ENCODE results near the gene LYSMD2.

The LYSMD2 gene

DNA sequence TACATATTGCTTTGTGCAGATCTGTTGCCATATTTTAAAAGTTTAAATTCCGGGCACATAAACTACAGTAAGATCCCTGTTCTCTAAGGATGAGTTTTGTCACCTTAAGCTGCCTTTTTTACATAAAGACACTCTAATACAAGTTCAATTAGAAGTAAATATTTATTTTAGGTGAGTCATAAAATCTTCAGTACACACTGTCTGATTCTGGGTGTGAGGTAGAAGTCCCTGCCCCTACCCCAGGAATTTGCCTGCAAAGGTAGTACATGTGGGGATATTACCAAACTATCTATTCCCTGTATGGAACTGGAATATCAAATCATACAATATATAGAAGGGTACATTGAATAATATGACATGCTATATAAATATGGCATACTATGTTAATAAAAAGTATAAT lies 49.9 kb downstream of the LYSMD2 start:
- H3K9me2 ChIP-seq (ENCODE audit: low read depth, low read length) = no peaks in the 10 kb centered on the region
- no peak overlapping the region for H3K27ac ChIP-seq (ENCODE audit: low read depth, low read length, poor library complexity, severe bottlenecking)
- H3K79me2 ChIP-seq (ENCODE audit: insufficient read depth, low read length) = no peaks in the 10 kb centered on the region
- H3K4me1 ChIP-seq (ENCODE audit: insufficient read depth, low read length, severe bottlenecking) = no peaks in the 10 kb centered on the region
- H3K9ac ChIP-seq (ENCODE audit: low read length) = no peak overlapping the region
- H2AFZ ChIP-seq (ENCODE audit: low read length) = no peak overlapping the region
- no peaks in the 10 kb centered on the region for H3K9me3 ChIP-seq (ENCODE audit: low read length)
- no peaks in the 10 kb centered on the region for H3K27me3 ChIP-seq (ENCODE audit: insufficient read depth, low read length)
- TF ChIP-seq EZH2 (IDR thresholded peaks at IDR 0.05; ENCODE audit: borderline replicate concordance, low read length) = no peak
- TF ChIP-seq CTCF (IDR thresholded peaks at IDR 0.05; ENCODE audit: low read length) = no peak
- no peak overlapping the region for H3K4me2 ChIP-seq (ENCODE audit: low read length)
- no peaks in the 10 kb centered on the region for H3F3A ChIP-seq (ENCODE audit: insufficient read depth, low read length)
- no peaks in the 10 kb centered on the region for H4K20me1 ChIP-seq (ENCODE audit: insufficient read depth, low read length)
- no peak overlapping the region for H3K4me3 ChIP-seq (ENCODE audit: low read depth, low read length, poor library complexity, severe bottlenecking)
- no peaks in the 10 kb centered on the region for H3K36me3 ChIP-seq (ENCODE audit: insufficient read depth, low read length)

- Histone ChIP-seq H3F3A (ENCODE audit: insufficient read depth, low read length) (no peaks in the 10 kb centered on the region), H3K4me1 (ENCODE audit: insufficient read depth, low read length, severe bottlenecking) (no peaks in the 10 kb centered on the region), H2AFZ (ENCODE audit: low read length) (no peak within 1 kb of the TSS), H3K4me2 (ENCODE audit: low read length) (no peak within 1 kb of the TSS), H3K79me2 (ENCODE audit: insufficient read depth, low read length) (no peaks in the 10 kb centered on the region), H3K9ac (ENCODE audit: low read length) (no peak within 1 kb of the TSS), H3K27me3 (ENCODE audit: insufficient read depth, low read length) (no peaks in the 10 kb centered on the region), H4K20me1 (ENCODE audit: insufficient read depth, low read length) (no peaks in the 10 kb centered on the region), H3K4me3 (ENCODE audit: low read depth, low read length, poor library complexity, severe bottlenecking) (no peak within 1 kb of the TSS), H3K9me3 (ENCODE audit: low read length) (no peaks in the 10 kb centered on the region), H3K27ac (ENCODE audit: low read depth, low read length, poor library complexity, severe bottlenecking) (no peak within 1 kb of the TSS), H3K36me3 (ENCODE audit: insufficient read depth, low read length) (no peaks in the 10 kb centered on the region), H3K9me2 (ENCODE audit: low read depth, low read length) (no peaks in the 10 kb centered on the region)
- TF ChIP-seq EZH2 (IDR thresholded peaks at IDR 0.05; ENCODE audit: borderline replicate concordance, low read length) = no peak
These were observed 56.0 kb downstream of the LYSMD2 start, which contains the start of gene SCG3 for GRCh38 chr15:51681303-51681963. SCG3 (plus strand) TSS chr15:51681503; CDS start chr15:51681756, 253 bp downstream.

DNA sequence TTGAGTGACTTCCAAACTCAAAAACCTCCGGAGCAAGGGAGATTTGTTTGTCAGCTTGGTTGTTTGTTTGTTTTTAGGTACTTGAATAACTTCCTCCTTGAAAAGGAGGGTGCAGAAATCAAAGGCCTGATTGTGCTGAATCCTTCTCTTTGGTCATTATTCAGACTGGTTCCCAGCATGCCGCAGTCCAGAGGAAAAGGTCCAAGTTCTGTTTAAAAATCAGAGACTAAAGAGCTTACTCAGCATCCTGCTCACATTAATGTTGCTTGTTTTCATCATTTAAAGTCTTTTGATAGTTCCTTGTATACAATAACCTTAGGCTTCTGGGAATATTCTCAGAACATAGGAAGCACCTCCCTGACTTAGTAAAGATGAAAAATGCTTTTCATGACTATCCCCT lies 57.1 kb downstream of the LYSMD2 start:
- Histone ChIP-seq H3K4me3 (ENCODE audit: low read depth, low read length, poor library complexity, severe bottlenecking) (no peak overlapping the region), H2AFZ (ENCODE audit: low read length) (no peak overlapping the region), H3K9me3 (ENCODE audit: low read length) (no peaks in the 10 kb centered on the region), H3K9me2 (ENCODE audit: low read depth, low read length) (no peaks in the 10 kb centered on the region), H3K9ac (ENCODE audit: low read length) (no peak overlapping the region), H3F3A (ENCODE audit: insufficient read depth, low read length) (no peaks in the 10 kb centered on the region), H3K27me3 (ENCODE audit: insufficient read depth, low read length) (no peaks in the 10 kb centered on the region), H3K79me2 (ENCODE audit: insufficient read depth, low read length) (no peaks in the 10 kb centered on the region), H3K27ac (ENCODE audit: low read depth, low read length, poor library complexity, severe bottlenecking) (no peak overlapping the region), H3K4me1 (ENCODE audit: insufficient read depth, low read length, severe bottlenecking) (no peaks in the 10 kb centered on the region), H3K4me2 (ENCODE audit: low read length) (no peak overlapping the region), H4K20me1 (ENCODE audit: insufficient read depth, low read length) (no peaks in the 10 kb centered on the region), H3K36me3 (ENCODE audit: insufficient read depth, low read length) (no peaks in the 10 kb centered on the region)
- no peak for TF ChIP-seq EZH2 (IDR thresholded peaks at IDR 0.05; ENCODE audit: borderline replicate concordance, low read length)
- no peak for TF ChIP-seq CTCF (IDR thresholded peaks at IDR 0.05; ENCODE audit: low read length)

- no peak overlapping the region for H3K4me2 ChIP-seq (ENCODE audit: low read length)
- H3K9me2 ChIP-seq (ENCODE audit: low read depth, low read length) = no peaks in the 10 kb centered on the region
- H3F3A ChIP-seq (ENCODE audit: insufficient read depth, low read length) = no peaks in the 10 kb centered on the region
- no peaks in the 10 kb centered on the region for H3K27me3 ChIP-seq (ENCODE audit: insufficient read depth, low read length)
- H3K9me3 ChIP-seq (ENCODE audit: low read length) = no peaks in the 10 kb centered on the region
- no peaks in the 10 kb centered on the region for H3K36me3 ChIP-seq (ENCODE audit: insufficient read depth, low read length)
- no peaks in the 10 kb centered on the region for H4K20me1 ChIP-seq (ENCODE audit: insufficient read depth, low read length)
- H2AFZ ChIP-seq (ENCODE audit: low read length) = no peak overlapping the region
- no peak overlapping the region for H3K27ac ChIP-seq (ENCODE audit: low read depth, low read length, poor library complexity, severe bottlenecking)
- H3K79me2 ChIP-seq (ENCODE audit: insufficient read depth, low read length) = no peaks in the 10 kb centered on the region
- no peak for TF ChIP-seq EZH2 (IDR thresholded peaks at IDR 0.05; ENCODE audit: borderline replicate concordance, low read length)
- TF ChIP-seq CTCF (IDR thresholded peaks at IDR 0.05; ENCODE audit: low read length) = no peak
- H3K4me1 ChIP-seq (ENCODE audit: insufficient read depth, low read length, severe bottlenecking) = no peaks in the 10 kb centered on the region
- no peak overlapping the region for H3K9ac ChIP-seq (ENCODE audit: low read length)
- no peak overlapping the region for H3K4me3 ChIP-seq (ENCODE audit: low read depth, low read length, poor library complexity, severe bottlenecking)
These were observed 59.4 kb downstream of the LYSMD2 start for GRCh38 chr15:51678096-51678495.
